ENCODE data around the gene KCNQ1OT1. TPM values are rescaled to one million over a fixed set of nuclear protein-coding genes. Genes with fewer than 3 reads are reported as not detected.

The KCNQ1OT1 gene
- polyA plus RNA-seq, 1 of the 3 experiments (the other 2 are of a cell fraction): 0.03 TPM

DNA sequence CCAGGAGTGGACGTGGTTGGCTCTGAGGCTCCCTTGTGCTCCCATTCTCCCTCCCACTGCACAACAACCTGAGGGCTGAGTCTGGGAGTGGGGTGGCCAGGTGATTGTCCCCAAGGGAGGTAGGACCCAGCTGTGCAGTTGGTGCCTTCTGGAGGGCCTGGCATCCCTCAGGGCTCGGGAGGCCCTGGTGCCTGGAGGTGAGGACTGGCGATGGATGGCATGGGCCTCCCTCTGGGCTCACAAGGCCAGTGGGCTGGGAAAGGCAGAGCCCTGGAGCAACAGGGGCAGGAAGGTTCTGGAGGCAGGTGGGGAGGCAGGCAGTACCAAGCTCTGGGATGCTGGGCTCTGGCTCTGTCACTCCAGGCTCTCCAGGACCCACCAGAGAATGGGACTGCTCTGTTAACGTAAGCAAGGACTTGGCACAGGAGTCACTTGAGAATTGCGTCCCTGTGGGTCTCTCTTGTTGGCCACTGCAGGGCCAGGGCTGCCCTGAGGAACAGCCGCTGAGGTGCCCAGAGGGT lies 114.2 kb downstream of the KCNQ1OT1 start:
- H3K27me3 ChIP-seq (ENCODE audit: insufficient read depth): no peaks in the 10 kb centered on the region
- peak; percentile 19 for DNase-seq
- no peak overlapping the region for H3K9ac ChIP-seq
- 70% methylated on average over 2 of the region's 6 CpGs for WGBS (ENCODE audit: low lambda C conversion rate)
- peaks cover 0 to 53% of the 10 kb centered on the region in 2 experiments; a peak in 1 of 4 replicates for H3K4me1 ChIP-seq (ENCODE audit: control insufficient read depth in 1 of 2, insufficient read depth in 2 of 2, low read depth in 1 of 2, low read length in 1 of 2)
- no peaks in the 10 kb centered on the region for H3K9me2 ChIP-seq
- ChIA-PET POLR2A (no interaction called here), CTCF (interaction anchor here (1.0 kb wide), 1 partner anchor 302 kb away, joined by 3 read pairs; no protein-coding TSS in a partner anchor)
- H3K36me3 ChIP-seq (replicated peaks in 1 of 2; ENCODE audit: control insufficient read depth in 1 of 2, insufficient read depth in 2 of 2, low read length in 1 of 2): no peaks in the 10 kb centered on the region
- H4K20me1 ChIP-seq (ENCODE audit: insufficient read depth): no peaks in the 10 kb centered on the region
- H3K9me3 ChIP-seq: no peaks in the 10 kb centered on the region
- H3K79me2 ChIP-seq (ENCODE audit: insufficient read depth): no peaks in the 10 kb centered on the region
- no peak overlapping the region for H3K27ac ChIP-seq (ENCODE audit: low read depth in 2 of 2, low read length in 1 of 2)
- no peak overlapping the region for H2AFZ ChIP-seq (ENCODE audit: low read depth)
- H3K4me3 ChIP-seq (ENCODE audit: low read depth in 2 of 2, low read length in 1 of 2): no peak overlapping the region
- H3F3A ChIP-seq (replicated peaks; ENCODE audit: insufficient read depth): no peaks in the 10 kb centered on the region
- TF ChIP-seq RCOR1 (IDR thresholded peaks at IDR 0.05; ENCODE audit: low read length) (no peak), NFIC (IDR thresholded peaks at IDR 0.05; ENCODE audit: borderline replicate concordance) (no peak), ELF1 (IDR thresholded peaks at IDR 0.05) (no peak), FOXJ3 (CRISPR knock-in tag; IDR thresholded peaks at IDR 0.05) (no peak), FOSL2 (IDR thresholded peaks at IDR 0.05; ENCODE audit: borderline replicate concordance, low read depth) (no peak), GATA2 (CRISPR knock-in tag; IDR thresholded peaks at IDR 0.05) (no peak), FOXM1 (IDR thresholded peaks at IDR 0.05; ENCODE audit: low read depth) (no peak), MXI1 (IDR thresholded peaks at IDR 0.05; ENCODE audit: low read depth, low read length) (no peak), JUND (IDR thresholded peaks at IDR 0.05) (no peak), RAD21 (IDR thresholded peaks at IDR 0.05; ENCODE audit: low read length) (no peak), RXRA (IDR thresholded peaks at IDR 0.05; ENCODE audit: borderline replicate concordance, low read depth) (no peak), TCF12 (IDR thresholded peaks at IDR 0.05) (no peak), PBX3 (IDR thresholded peaks at IDR 0.05) (no peak), GABPA (IDR thresholded peaks at IDR 0.05; ENCODE audit: low read depth) (no peak), USF1 (IDR thresholded peaks at IDR 0.05; ENCODE audit: borderline replicate concordance, low read depth) (no peak), CHD2 (IDR thresholded peaks at IDR 0.05; ENCODE audit: low read length, partially characterized antibody) (no peak), EZH2phosphoT487 (IDR thresholded peaks at IDR 0.05; ENCODE audit: borderline replicate concordance, low read depth) (no peak)
- no peak overlapping the region for H3K4me2 ChIP-seq

DNA sequence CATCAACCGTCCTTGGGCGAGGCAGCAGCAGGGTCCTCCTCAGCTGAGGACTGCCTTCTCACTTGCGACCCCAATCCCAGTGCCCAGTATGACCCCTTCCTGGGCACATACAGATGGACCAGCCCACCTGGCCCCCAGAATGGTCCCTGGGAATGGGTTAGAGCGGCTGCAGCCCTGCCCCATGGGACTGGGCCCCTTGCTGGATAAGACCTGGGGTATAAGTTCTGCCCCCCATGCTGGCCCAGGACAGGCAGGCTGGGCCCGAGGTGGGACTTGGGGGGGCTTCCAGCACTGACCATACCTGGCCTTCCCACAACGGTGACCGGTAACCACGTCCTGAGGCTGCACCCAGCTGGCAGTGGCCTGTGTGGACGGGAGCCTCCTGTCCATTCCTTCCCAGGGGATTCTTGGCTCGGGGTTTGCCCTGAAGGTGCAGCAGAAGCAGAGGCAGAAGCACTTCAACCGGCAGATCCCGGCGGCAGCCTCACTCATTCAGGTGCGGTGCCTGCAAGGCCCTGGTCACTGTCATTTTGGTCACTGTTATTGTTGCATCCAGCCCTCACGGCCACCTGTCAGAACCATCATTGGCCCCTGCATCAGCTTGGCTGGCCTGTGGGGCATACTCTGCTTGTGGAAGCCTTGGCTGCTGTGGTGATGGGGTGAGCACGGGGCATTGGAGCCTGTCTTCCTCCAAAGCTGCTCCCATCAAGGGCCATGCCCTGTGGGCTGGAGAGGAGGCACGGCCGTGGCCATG lies 114.8 kb downstream of the KCNQ1OT1 start:
- Histone ChIP-seq H3K79me2 (ENCODE audit: insufficient read depth) (no peaks in the 10 kb centered on the region), H3K9me2 (no peaks in the 10 kb centered on the region), H2AFZ (ENCODE audit: low read depth) (no peak overlapping the region), H3F3A (replicated peaks; ENCODE audit: insufficient read depth) (no peaks in the 10 kb centered on the region), H3K4me3 (ENCODE audit: low read depth in 2 of 2, low read length in 1 of 2) (no peak overlapping the region), H3K27me3 (ENCODE audit: insufficient read depth) (no peaks in the 10 kb centered on the region), H3K4me2 (no peak overlapping the region), H4K20me1 (ENCODE audit: insufficient read depth) (no peaks in the 10 kb centered on the region), H3K27ac (ENCODE audit: low read depth in 2 of 2, low read length in 1 of 2) (no peak overlapping the region), H3K36me3 (replicated peaks in 1 of 2; ENCODE audit: control insufficient read depth in 1 of 2, insufficient read depth in 2 of 2, low read length in 1 of 2) (no peaks in the 10 kb centered on the region), H3K9me3 (no peaks in the 10 kb centered on the region), H3K4me1 (ENCODE audit: control insufficient read depth in 1 of 2, insufficient read depth in 2 of 2, low read depth in 1 of 2, low read length in 1 of 2) (peaks cover 0 to 58% of the 10 kb centered on the region in 2 experiments; a peak in 1 of 4 replicates), H3K9ac (no peak overlapping the region)
- WGBS (ENCODE audit: low lambda C conversion rate): 82% methylated on average over 5 of the region's 18 CpGs
- ChIA-PET POLR2A (no interaction called here), CTCF (no interaction called here)
- peak; percentile 12 for DNase-seq
- TF ChIP-seq, protein P1, sequence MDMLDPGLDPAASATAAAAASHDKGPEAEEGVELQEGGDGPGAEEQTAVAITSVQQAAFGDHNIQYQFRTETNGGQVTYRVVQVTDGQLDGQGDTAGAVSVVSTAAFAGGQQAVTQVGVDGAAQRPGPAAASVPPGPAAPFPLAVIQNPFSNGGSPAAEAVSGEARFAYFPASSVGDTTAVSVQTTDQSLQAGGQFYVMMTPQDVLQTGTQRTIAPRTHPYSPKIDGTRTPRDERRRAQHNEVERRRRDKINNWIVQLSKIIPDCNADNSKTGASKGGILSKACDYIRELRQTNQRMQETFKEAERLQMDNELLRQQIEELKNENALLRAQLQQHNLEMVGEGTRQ (IDR thresholded peaks at IDR 0.05; ENCODE audit: borderline replicate concordance, low read depth, low read length): no peak
- TF ChIP-seq RFX5 (IDR thresholded peaks at IDR 0.05; ENCODE audit: low read length) (no peak), SMC3 (IDR thresholded peaks at IDR 0.05; ENCODE audit: low read depth, low read length) (no peak), SIN3A (IDR thresholded peaks at IDR 0.05; ENCODE audit: borderline replicate concordance, low read depth, low read length) (no peak), NRF1 (IDR thresholded peaks at IDR 0.05; ENCODE audit: low read depth, low read length) (no peak), FOXM1 (IDR thresholded peaks at IDR 0.05; ENCODE audit: low read depth) (no peak), MEF2A (IDR thresholded peaks at IDR 0.05; ENCODE audit: borderline replicate concordance, low read depth) (no peak), ZBTB33 (IDR thresholded peaks at IDR 0.05; ENCODE audit: borderline replicate concordance, low read depth) (no peak), EZH2phosphoT487 (IDR thresholded peaks at IDR 0.05; ENCODE audit: borderline replicate concordance, low read depth) (no peak), FOXJ3 (CRISPR knock-in tag; IDR thresholded peaks at IDR 0.05) (no peak), POLR2AphosphoS5 (IDR thresholded peaks at IDR 0.05; ENCODE audit: low read depth, low read length) (no peak), FOSL2 (IDR thresholded peaks at IDR 0.05; ENCODE audit: borderline replicate concordance, low read depth) (no peak)

All from SK-N-SH (cell line).